Measurements from ENCODE around the gene TACSTD2. TPM values are rescaled to one million over a fixed set of nuclear protein-coding genes. Genes with fewer than 3 reads are reported as not detected.
"Not testable (repeated sequence)": the region's sequence is repeated elsewhere in the genome, so short reads cannot be mapped to it uniquely, and the experiment has no call there.

TACSTD2 gene
- total RNA-seq, 1 donor from 2014 or later = 21.2 TPM

- H3K27ac Mint-ChIP-seq = no peak overlapping the region
- H3K4me1 Mint-ChIP-seq (ENCODE audit: unreplicated experiment) = peaks cover 7% of the 10 kb centered on the region
- TF ChIP-seq CTCF (conservative IDR thresholded peaks at IDR 0.05) = no peak
- no peaks in the 10 kb centered on the region for H3K9me3 Mint-ChIP-seq
- no peak for DNase-seq (ENCODE audit: extremely low spot score, unreplicated experiment)
- peaks cover 7% of the 10 kb centered on the region for H3K27me3 Mint-ChIP-seq
- H3K4me3 Mint-ChIP-seq = no peak overlapping the region
- H3K36me3 Mint-ChIP-seq = no peaks in the 10 kb centered on the region
These were observed 6.4 kb upstream of the TACSTD2 start for GRCh38 chr1:58583496-58583895.

- H3K27ac Mint-ChIP-seq; H3K4me3 Mint-ChIP-seq; H3K36me3 Mint-ChIP-seq; H3K9me3 Mint-ChIP-seq; DNase-seq (ENCODE audit: extremely low spot score, unreplicated experiment): not testable (repeated sequence)
- H3K27me3 Mint-ChIP-seq = peaks cover 18% of the 10 kb centered on the region
- peaks cover 18% of the 10 kb centered on the region for H3K4me1 Mint-ChIP-seq (ENCODE audit: unreplicated experiment)
These were observed 5.1 kb upstream of the TACSTD2 start for GRCh38 chr1:58582143-58582542.

- peaks cover 18% of the 10 kb centered on the region for H3K27me3 Mint-ChIP-seq
These were observed 4.6 kb upstream of the TACSTD2 start for GRCh38 chr1:58581641-58582040.

GRCh38 chr1:58580186-58580585 lies 3.1 kb upstream of the TACSTD2 start:
- Mint-ChIP-seq H3K4me1 (ENCODE audit: unreplicated experiment) (peaks cover 23% of the 10 kb centered on the region), H3K27me3 (peaks cover 23% of the 10 kb centered on the region), H3K9me3 (peaks cover 5% of the 10 kb centered on the region), H3K4me3 (no peak overlapping the region), H3K27ac (no peak overlapping the region), H3K36me3 (peaks cover 4% of the 10 kb centered on the region)
- TF ChIP-seq CTCF (conservative IDR thresholded peaks at IDR 0.05) = no peak
- no peak for DNase-seq (ENCODE audit: extremely low spot score, unreplicated experiment)

More at GRCh38 chr1:58581641-58582040, 4.6 kb upstream of the TACSTD2 start:
- H3K27ac Mint-ChIP-seq = no peak overlapping the region
- peaks cover 18% of the 10 kb centered on the region for H3K4me1 Mint-ChIP-seq (ENCODE audit: unreplicated experiment)
- no peak overlapping the region for H3K4me3 Mint-ChIP-seq
- H3K36me3 Mint-ChIP-seq = no peaks in the 10 kb centered on the region
- no peak for TF ChIP-seq CTCF (conservative IDR thresholded peaks at IDR 0.05)
- DNase-seq (ENCODE audit: extremely low spot score, unreplicated experiment) = no peak
- H3K9me3 Mint-ChIP-seq = no peaks in the 10 kb centered on the region

GRCh38 chr1:58577654-58578030 lies 590 bp upstream of the TACSTD2 start:
- Mint-ChIP-seq H3K4me3 (peak overlapping the region; percentile 81), H3K9me3 (peaks cover 5% of the 10 kb centered on the region), H3K27ac (peak overlapping the region; percentile 95), H3K27me3 (peaks cover 24% of the 10 kb centered on the region), H3K4me1 (ENCODE audit: unreplicated experiment) (peaks cover 33% of the 10 kb centered on the region), H3K36me3 (peaks cover 8% of the 10 kb centered on the region)
- no peak for TF ChIP-seq CTCF (conservative IDR thresholded peaks at IDR 0.05)
- DNase-seq (ENCODE audit: extremely low spot score, unreplicated experiment) = no peak

GRCh38 chr1:58576325-58576726 lies 726 bp downstream of the TACSTD2 start:
- Mint-ChIP-seq H3K27ac (peak overlapping the region; percentile 28), H3K4me1 (ENCODE audit: unreplicated experiment) (peaks cover 42% of the 10 kb centered on the region), H3K9me3 (peaks cover 5% of the 10 kb centered on the region), H3K27me3 (peaks cover 24% of the 10 kb centered on the region), H3K4me3 (peak overlapping the region; percentile 28), H3K36me3 (peaks cover 8% of the 10 kb centered on the region)
- no peak for DNase-seq (ENCODE audit: extremely low spot score, unreplicated experiment)
- no peak for TF ChIP-seq CTCF (conservative IDR thresholded peaks at IDR 0.05)
